ENCODE data around the gene HMCN2. TPM values are rescaled to one million over a fixed set of nuclear protein-coding genes. Genes with fewer than 3 reads are reported as not detected.

HMCN2 gene
- total and polyA plus RNA-seq, 2 donors (not counting 1 experiment from before 2014, with no cell fraction given): 0.01 TPM; not detected in 1

- Histone ChIP-seq H2AFZ (ENCODE audit: insufficient read depth, low read depth, low read length, poor library complexity, severe bottlenecking) (peak within 1 kb of the TSS; percentile 78), H3K4me2 (replicated peaks; ENCODE audit: low read depth, low read length, poor library complexity, severe bottlenecking) (peak within 1 kb of the TSS; percentile 87), H3K9me3 (ENCODE audit: control extremely low read depth in 1 of 3, control insufficient read depth in 2 of 3, insufficient read depth in 1 of 3, low read length in 2 of 3) (peaks cover 0 to 24% (median 9%) of the 10 kb centered on the region in 3 donors), H3K4me1 (ENCODE audit: control insufficient read depth in 2 of 2, insufficient read depth in 2 of 2, low read length in 2 of 2) (peaks cover 0 to 9% of the 10 kb centered on the region in 2 donors), H3K79me2 (ENCODE audit: control insufficient read depth, insufficient read depth, low read length) (no peaks in the 10 kb centered on the region), H3K9ac (ENCODE audit: low read length) (peak within 1 kb of the TSS; percentile 43), H3K4me3 (ENCODE audit: control extremely low read depth in 1 of 5, extremely low read depth in 1 of 5, insufficient read depth in 1 of 5, low read depth in 2 of 5, low read length in 4 of 5) (peak within 1 kb of the TSS in 4 of 5 experiments; percentile 19 to 58 (median 44)), H3K27me3 (replicated peaks in 1 of 4; ENCODE audit: control extremely low read depth in 1 of 4, control insufficient read depth in 3 of 4, insufficient read depth in 4 of 4, low read length in 3 of 4) (peaks cover 0 to 34% (median 7%) of the 10 kb centered on the region in 4 experiments), H3K36me3 (replicated peaks in 1 of 2; ENCODE audit: control extremely low read depth in 1 of 2, control insufficient read depth in 1 of 2, extremely low read depth in 1 of 2, insufficient read depth in 2 of 2, low read length in 1 of 2) (no peaks in the 10 kb centered on the region), H3K27ac (ENCODE audit: low read length in 2 of 2) (no peak within 1 kb of the TSS), H4K20me1 (ENCODE audit: control insufficient read depth, insufficient read depth, low read length, poor library complexity, severe bottlenecking) (no peaks in the 10 kb centered on the region)
- peak; percentile 91 for ATAC-seq (ENCODE audit: low read depth)
- peaks cover 27% of the 10 kb centered on the region for H3K27me3 Mint-ChIP-seq
- no peak within 1 kb of the TSS for H3K27ac Mint-ChIP-seq
- POLR2A ChIA-PET: no interaction called here
- CTCF ChIA-PET: no interaction called here
- no peak for TF ChIP-seq EZH2 (IDR thresholded peaks at IDR 0.05; ENCODE audit: borderline replicate concordance, insufficient read depth, low read depth, low read length, poor library complexity, severe bottlenecking)
- no peak for TF ChIP-seq CTCF (IDR thresholded peaks at IDR 0.05)
- peaks cover 2% of the 10 kb centered on the region for H3K4me1 Mint-ChIP-seq
- DNase-seq: peak; percentile 62
- H3K4me3 Mint-ChIP-seq: peak within 1 kb of the TSS; percentile 50
- WGBS (ENCODE audit: insufficient coverage): 2% methylated on average over 63 of the region's 66 CpGs
- intact Hi-C loops (cut with micrococcal nuclease): no loop called here
- peaks cover under 1% of the 10 kb centered on the region for H3K9me3 Mint-ChIP-seq (ENCODE audit: insufficient read depth)
Observed at GRCh38 chr9:130444565-130445221, 179.1 kb downstream of the HMCN2 start, which contains the start of gene ASS1. Gene ASS1 (plus strand): TSS chr9:130444961. CDS start chr9:130452229, 7,268 bp downstream.

GRCh38 chr9:130445268-130445983 lies 179.9 kb downstream of the HMCN2 start:
- H3K27me3 Mint-ChIP-seq: peaks cover 26% of the 10 kb centered on the region
- CTCF ChIA-PET: no interaction called here

More at GRCh38 chr9:130445268-130445983, 179.9 kb downstream of the HMCN2 start:
- ATAC-seq (ENCODE audit: low read depth) (no peak), DNase-seq (no peak)
- Histone ChIP-seq H4K20me1 (ENCODE audit: control insufficient read depth, insufficient read depth, low read length, poor library complexity, severe bottlenecking) (no peaks in the 10 kb centered on the region), H3K4me2 (replicated peaks; ENCODE audit: low read depth, low read length, poor library complexity, severe bottlenecking) (peak overlapping the region; percentile 87), H3K4me1 (ENCODE audit: control insufficient read depth in 2 of 2, insufficient read depth in 2 of 2, low read length in 2 of 2) (peaks cover 0 to 9% of the 10 kb centered on the region in 2 donors), H3K9me3 (ENCODE audit: control extremely low read depth in 1 of 3, control insufficient read depth in 2 of 3, insufficient read depth in 1 of 3, low read length in 2 of 3) (peaks cover 0 to 17% (median 9%) of the 10 kb centered on the region in 3 donors), H2AFZ (ENCODE audit: insufficient read depth, low read depth, low read length, poor library complexity, severe bottlenecking) (peak overlapping the region; percentile 78), H3K4me3 (ENCODE audit: control extremely low read depth in 1 of 5, extremely low read depth in 1 of 5, insufficient read depth in 1 of 5, low read depth in 2 of 5, low read length in 4 of 5) (peak overlapping the region in 4 of 5 experiments; percentile 19 to 58 (median 44)), H3K9ac (ENCODE audit: low read length) (peak overlapping the region; percentile 43), H3K36me3 (replicated peaks in 1 of 2; ENCODE audit: control extremely low read depth in 1 of 2, control insufficient read depth in 1 of 2, extremely low read depth in 1 of 2, insufficient read depth in 2 of 2, low read length in 1 of 2) (no peaks in the 10 kb centered on the region), H3K27ac (ENCODE audit: low read length in 2 of 2) (no peak overlapping the region), H3K79me2 (ENCODE audit: control insufficient read depth, insufficient read depth, low read length) (no peaks in the 10 kb centered on the region), H3K27me3 (replicated peaks in 1 of 4; ENCODE audit: control extremely low read depth in 1 of 4, control insufficient read depth in 3 of 4, insufficient read depth in 4 of 4, low read length in 3 of 4) (peaks cover 0 to 34% (median 7%) of the 10 kb centered on the region in 4 experiments)
- intact Hi-C loops (cut with micrococcal nuclease): no loop called here
- no peaks in the 10 kb centered on the region for H3K9me3 Mint-ChIP-seq (ENCODE audit: insufficient read depth)
- no peak overlapping the region for H3K27ac Mint-ChIP-seq
- H3K4me3 Mint-ChIP-seq: peak overlapping the region; percentile 50
- 18% methylated on average over 26 of the region's 30 CpGs for WGBS (ENCODE audit: insufficient coverage)
- TF ChIP-seq CTCF (IDR thresholded peaks at IDR 0.05) (no peak), EZH2 (IDR thresholded peaks at IDR 0.05; ENCODE audit: borderline replicate concordance, insufficient read depth, low read depth, low read length, poor library complexity, severe bottlenecking) (no peak)
- POLR2A ChIA-PET: no interaction called here
- peaks cover 2% of the 10 kb centered on the region for H3K4me1 Mint-ChIP-seq
